ENCODE measurements around the gene FBXO47. TPM values are rescaled to one million over a fixed set of nuclear protein-coding genes. Genes with fewer than 3 reads are reported as not detected.

Gene FBXO47
- total and polyA plus RNA-seq, 2 of the 4 experiments (the other 2 are of a cell fraction) = under 0.01 TPM; not detected in 1

GRCh38 chr17:38892083-38892482 lies 75.1 kb downstream of the FBXO47 start:
- WGBS, 2 experiments (ENCODE audit: extremely low coverage in 2 of 2, insufficient read length in 1 of 2) = 91% methylated on average over 3 of the region's 4 CpGs; no CpG with 5 or more reads in 1 of the 2 experiments
- peaks cover 99% of the 10 kb centered on the region for H4K20me1 ChIP-seq (ENCODE audit: insufficient read depth, low read length)
- no peak overlapping the region for H2BK5ac ChIP-seq (ENCODE audit: low read depth, low read length, poor library complexity, severe bottlenecking)
- no peak for ATAC-seq (ENCODE audit: low read depth)
- H3K27me3 ChIP-seq (ENCODE audit: control insufficient read depth, insufficient read depth, low read length) = no peaks in the 10 kb centered on the region
- no peak overlapping the region for H3K27ac ChIP-seq (ENCODE audit: insufficient read depth, low read length)
- H4K91ac ChIP-seq (ENCODE audit: insufficient read depth, low read depth, low read length) = no peak overlapping the region
- H3K4me3 ChIP-seq (ENCODE audit: insufficient read depth, low read depth, low read length) = no peak overlapping the region
- TF ChIP-seq FOS (IDR thresholded peaks at IDR 0.05; ENCODE audit: low read depth, low read length) (no peak), RFX5 (IDR thresholded peaks at IDR 0.05; ENCODE audit: low read depth, low read length) (no peak), MAFK (IDR thresholded peaks at IDR 0.05; ENCODE audit: low read depth, low read length) (no peak), BHLHE40 (IDR thresholded peaks at IDR 0.05; ENCODE audit: low read depth, low read length) (no peak), MAZ (IDR thresholded peaks at IDR 0.05; ENCODE audit: borderline replicate concordance, low read depth, low read length) (no peak), POLR2A (IDR thresholded peaks at IDR 0.05; ENCODE audit: low read depth, low read length) (no peak), CEBPB (IDR thresholded peaks at IDR 0.05; ENCODE audit: low read depth, low read length) (no peak), CHD1 (IDR thresholded peaks at IDR 0.05; ENCODE audit: low read depth, low read length) (no peak), MXI1 (IDR thresholded peaks at IDR 0.05; ENCODE audit: borderline replicate concordance, low read depth, low read length) (no peak)
- TF ChIP-seq, protein P1, sequence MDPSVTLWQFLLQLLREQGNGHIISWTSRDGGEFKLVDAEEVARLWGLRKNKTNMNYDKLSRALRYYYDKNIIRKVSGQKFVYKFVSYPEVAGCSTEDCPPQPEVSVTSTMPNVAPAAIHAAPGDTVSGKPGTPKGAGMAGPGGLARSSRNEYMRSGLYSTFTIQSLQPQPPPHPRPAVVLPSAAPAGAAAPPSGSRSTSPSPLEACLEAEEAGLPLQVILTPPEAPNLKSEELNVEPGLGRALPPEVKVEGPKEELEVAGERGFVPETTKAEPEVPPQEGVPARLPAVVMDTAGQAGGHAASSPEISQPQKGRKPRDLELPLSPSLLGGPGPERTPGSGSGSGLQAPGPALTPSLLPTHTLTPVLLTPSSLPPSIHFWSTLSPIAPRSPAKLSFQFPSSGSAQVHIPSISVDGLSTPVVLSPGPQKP (IDR thresholded peaks at IDR 0.05; ENCODE audit: borderline replicate concordance, low read depth, low read length) = no peak
- TF ChIP-seq, protein P2, sequence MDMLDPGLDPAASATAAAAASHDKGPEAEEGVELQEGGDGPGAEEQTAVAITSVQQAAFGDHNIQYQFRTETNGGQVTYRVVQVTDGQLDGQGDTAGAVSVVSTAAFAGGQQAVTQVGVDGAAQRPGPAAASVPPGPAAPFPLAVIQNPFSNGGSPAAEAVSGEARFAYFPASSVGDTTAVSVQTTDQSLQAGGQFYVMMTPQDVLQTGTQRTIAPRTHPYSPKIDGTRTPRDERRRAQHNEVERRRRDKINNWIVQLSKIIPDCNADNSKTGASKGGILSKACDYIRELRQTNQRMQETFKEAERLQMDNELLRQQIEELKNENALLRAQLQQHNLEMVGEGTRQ (IDR thresholded peaks at IDR 0.05; ENCODE audit: low read depth, low read length) = no peak
- TF ChIP-seq, protein P3, sequence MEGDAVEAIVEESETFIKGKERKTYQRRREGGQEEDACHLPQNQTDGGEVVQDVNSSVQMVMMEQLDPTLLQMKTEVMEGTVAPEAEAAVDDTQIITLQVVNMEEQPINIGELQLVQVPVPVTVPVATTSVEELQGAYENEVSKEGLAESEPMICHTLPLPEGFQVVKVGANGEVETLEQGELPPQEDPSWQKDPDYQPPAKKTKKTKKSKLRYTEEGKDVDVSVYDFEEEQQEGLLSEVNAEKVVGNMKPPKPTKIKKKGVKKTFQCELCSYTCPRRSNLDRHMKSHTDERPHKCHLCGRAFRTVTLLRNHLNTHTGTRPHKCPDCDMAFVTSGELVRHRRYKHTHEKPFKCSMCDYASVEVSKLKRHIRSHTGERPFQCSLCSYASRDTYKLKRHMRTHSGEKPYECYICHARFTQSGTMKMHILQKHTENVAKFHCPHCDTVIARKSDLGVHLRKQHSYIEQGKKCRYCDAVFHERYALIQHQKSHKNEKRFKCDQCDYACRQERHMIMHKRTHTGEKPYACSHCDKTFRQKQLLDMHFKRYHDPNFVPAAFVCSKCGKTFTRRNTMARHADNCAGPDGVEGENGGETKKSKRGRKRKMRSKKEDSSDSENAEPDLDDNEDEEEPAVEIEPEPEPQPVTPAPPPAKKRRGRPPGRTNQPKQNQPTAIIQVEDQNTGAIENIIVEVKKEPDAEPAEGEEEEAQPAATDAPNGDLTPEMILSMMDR (conservative IDR thresholded peaks at IDR 0.05; ENCODE audit: low read depth, low read length) = no peak
- H3K14ac ChIP-seq (replicated peaks; ENCODE audit: low read depth, low read length) = no peak overlapping the region
- intact Hi-C loops (cut with micrococcal nuclease) (no loop called here), dilution Hi-C loops (cut with HindIII; ENCODE audit: low sequenced_read_pairs, unreplicated experiment) (no loop called here), in situ Hi-C loops (cut with MboI; ENCODE audit: low sequenced_read_pairs) (no loop called here)
- no peak overlapping the region for H3K23ac ChIP-seq (ENCODE audit: low read depth, low read length)
- peaks cover 11% of the 10 kb centered on the region for H3K4me1 ChIP-seq (ENCODE audit: control insufficient read depth, insufficient read depth, low read length)
- no peaks in the 10 kb centered on the region for H3K9me3 ChIP-seq (ENCODE audit: control insufficient read depth, insufficient read depth, low read length)
- H2BK15ac ChIP-seq (ENCODE audit: low read depth, low read length) = no peak overlapping the region
- peaks cover 41 to 95% of the 10 kb centered on the region in 2 experiments for H3K79me1 ChIP-seq (ENCODE audit: low read depth in 1 of 2, low read length in 2 of 2)
- H2AK5ac ChIP-seq (ENCODE audit: low read depth, low read length) = no peak overlapping the region
- no peak overlapping the region for H3K4ac ChIP-seq (ENCODE audit: low read depth, low read length)
- ChIA-PET POLR2A (ENCODE audit: unreplicated experiment) (no interaction called here), CTCF (no interaction called here)
- no peak overlapping the region for H3K56ac ChIP-seq (ENCODE audit: extremely low read depth, insufficient read depth, low read length)
- BruUV-seq (replicated peaks) = no TSS peak
- no peak overlapping the region for H4K8ac ChIP-seq (ENCODE audit: low read depth in 2 of 2, low read length in 2 of 2)
- H4K5ac ChIP-seq (ENCODE audit: low read depth, low read length) = no peak overlapping the region
- H3K18ac ChIP-seq (ENCODE audit: low read depth, low read length) = no peak overlapping the region
- H3K36me3 ChIP-seq (ENCODE audit: control insufficient read depth, insufficient read depth, low read length) = peaks cover 78% of the 10 kb centered on the region
- no peak for DNase-seq
- H2AFZ ChIP-seq (replicated peaks; ENCODE audit: low read length, poor library complexity) = peak overlapping the region; percentile 14
- H3K4me2 ChIP-seq (ENCODE audit: low read depth, low read length) = no peak overlapping the region
- H3K9ac ChIP-seq (ENCODE audit: low read depth, low read length) = no peak overlapping the region
- peak overlapping the region; percentile 70 for H2AK9ac ChIP-seq (replicated peaks; ENCODE audit: low read depth, low read length, poor library complexity)
- H3K9me1 ChIP-seq (ENCODE audit: insufficient read depth, low read length) = peaks cover 24% of the 10 kb centered on the region
- no peak overlapping the region for H2BK20ac ChIP-seq (ENCODE audit: low read depth, low read length)
- no peak overlapping the region for H2BK120ac ChIP-seq (ENCODE audit: low read depth, low read length)
